Measurements from ENCODE around the gene GRB14. TPM values are rescaled to one million over a fixed set of nuclear protein-coding genes. Genes with fewer than 3 reads are reported as not detected.

The GRB14 gene
- total RNA-seq, 4 donors from 2014 or later: 3.2 to 22.3 (median 5.6) TPM

DNA sequence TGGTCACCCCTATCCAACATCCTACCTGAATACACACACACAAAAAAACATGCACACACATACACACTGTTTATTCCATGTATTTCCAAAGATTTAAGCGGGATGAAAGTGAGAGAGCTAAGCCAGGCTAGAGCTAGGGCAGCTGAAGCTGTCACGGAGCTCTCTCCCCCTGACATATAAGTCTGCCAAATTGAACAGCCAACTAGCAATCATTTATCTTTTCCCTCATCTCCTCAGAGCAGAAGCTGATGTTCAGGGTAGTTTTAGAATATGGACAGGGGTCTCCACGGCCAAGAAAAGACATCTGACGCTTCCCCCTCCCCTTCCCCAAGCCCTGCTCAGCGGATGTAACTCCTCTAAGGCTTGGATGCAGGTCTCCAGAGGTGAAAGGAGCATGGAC is 171.6 kb downstream of the GRB14 start:
- TF ChIP-seq, protein P1, sequence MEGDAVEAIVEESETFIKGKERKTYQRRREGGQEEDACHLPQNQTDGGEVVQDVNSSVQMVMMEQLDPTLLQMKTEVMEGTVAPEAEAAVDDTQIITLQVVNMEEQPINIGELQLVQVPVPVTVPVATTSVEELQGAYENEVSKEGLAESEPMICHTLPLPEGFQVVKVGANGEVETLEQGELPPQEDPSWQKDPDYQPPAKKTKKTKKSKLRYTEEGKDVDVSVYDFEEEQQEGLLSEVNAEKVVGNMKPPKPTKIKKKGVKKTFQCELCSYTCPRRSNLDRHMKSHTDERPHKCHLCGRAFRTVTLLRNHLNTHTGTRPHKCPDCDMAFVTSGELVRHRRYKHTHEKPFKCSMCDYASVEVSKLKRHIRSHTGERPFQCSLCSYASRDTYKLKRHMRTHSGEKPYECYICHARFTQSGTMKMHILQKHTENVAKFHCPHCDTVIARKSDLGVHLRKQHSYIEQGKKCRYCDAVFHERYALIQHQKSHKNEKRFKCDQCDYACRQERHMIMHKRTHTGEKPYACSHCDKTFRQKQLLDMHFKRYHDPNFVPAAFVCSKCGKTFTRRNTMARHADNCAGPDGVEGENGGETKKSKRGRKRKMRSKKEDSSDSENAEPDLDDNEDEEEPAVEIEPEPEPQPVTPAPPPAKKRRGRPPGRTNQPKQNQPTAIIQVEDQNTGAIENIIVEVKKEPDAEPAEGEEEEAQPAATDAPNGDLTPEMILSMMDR (IDR thresholded peaks at IDR 0.05; ENCODE audit: low read depth): no peak

DNA sequence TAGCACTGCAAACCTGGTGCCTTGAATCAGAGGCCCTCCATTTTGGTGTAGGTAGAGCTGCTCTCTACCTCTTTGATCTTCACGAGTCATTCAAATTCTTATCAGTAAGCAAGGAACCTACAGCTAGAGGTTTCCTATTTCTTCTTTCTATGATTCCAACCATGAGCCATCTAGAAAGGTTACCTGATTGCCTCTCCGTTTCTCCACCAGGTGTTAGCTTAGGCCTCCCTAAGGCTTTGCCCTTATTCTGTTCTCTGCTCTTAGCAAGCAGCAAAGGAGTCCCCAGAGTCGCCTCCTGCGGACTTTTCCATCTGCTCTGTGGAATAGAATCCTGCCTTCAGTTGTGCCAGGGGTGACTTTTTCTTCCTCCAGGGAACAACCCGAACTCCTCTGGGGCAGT is 173.6 kb downstream of the GRB14 start:
- TF ChIP-seq, protein P1 (IDR thresholded peaks at IDR 0.05; ENCODE audit: low read depth): no peak

Other genes starting within 250 kb of the GRB14 start
- gene COBLL1, start 220.3 kb upstream of the GRB14 start, total RNA-seq: 100 to 1,000 TPM in 2 of 4 donors, 10 to 100 TPM in 2; 38.4 to 123 (median 91.5) TPM

Data from subcutaneous adipose tissue (tissue), 4 donors.